GM10266 (cell line): ENCODE data around the gene CCDC157.

ENCODE experiments used
- DNase-seq: peaks from one replicate; pipeline ENCODE4 v3.0.0; 2012; ENCODE audit errors: extremely low spot score
- CTCF ChIP-seq: IDR thresholded peaks from 2 replicates; pipeline ENCODE4 v1.5.1; 2012; ENCODE audit warnings: mild to moderate bottlenecking, low read depth; ENCODE audit not compliant: control insufficient read depth, insufficient read depth; ENCODE audit errors: missing control alignments

Gene CCDC157

GRCh38 chr22:30358541-30358940, 1.7 kb downstream of the CCDC157 start:
- TF ChIP-seq CTCF = no peak
- DNase-seq = no peak

- DNase-seq = no peak
- TF ChIP-seq CTCF = no peak
These were observed 5.3 kb downstream of the CCDC157 start for GRCh38 chr22:30361916-30362650.

- DNase-seq = no peak
- TF ChIP-seq CTCF = no peak
These were observed 6.0 kb downstream of the CCDC157 start for GRCh38 chr22:30362651-30363281.

GRCh38 chr22:30365891-30366290, 9.1 kb downstream of the CCDC157 start:
- TF ChIP-seq CTCF = no peak
- DNase-seq = no peak

GRCh38 chr22:30368420-30368819, 11.6 kb downstream of the CCDC157 start:
- DNase-seq = no peak
- no peak for TF ChIP-seq CTCF

- no peak for TF ChIP-seq CTCF
- no peak for DNase-seq
These were observed 13.9 kb downstream of the CCDC157 start for GRCh38 chr22:30370641-30371230.

GRCh38 chr22:30371321-30371720, 14.5 kb downstream of the CCDC157 start:
- no peak for TF ChIP-seq CTCF
- DNase-seq = no peak
